Mucosa of stomach (tissue), 1 donor: ENCODE results near the gene KPNA1.
"Not testable (repeated sequence)": the region's sequence is repeated elsewhere in the genome, so short reads cannot be mapped to it uniquely, and the experiment has no call there.

Experiments
- H3K27me3 ChIP-seq: one replicate; pipeline ENCODE4 v1.7.0; 2013; ENCODE audit warnings: mild to moderate bottlenecking, low read length; ENCODE audit not compliant: control insufficient read depth, insufficient read depth
- H3K36me3 ChIP-seq: one replicate; pipeline ENCODE4 v1.7.0; 2013; ENCODE audit warnings: low read length; ENCODE audit not compliant: control insufficient read depth, insufficient read depth
- H3K4me1 ChIP-seq: one replicate; pipeline ENCODE4 v1.7.0; 2013; ENCODE audit warnings: mild to moderate bottlenecking, low read length; ENCODE audit not compliant: control insufficient read depth, insufficient read depth
- H3K4me3 ChIP-seq: one replicate; pipeline ENCODE4 v1.7.0; 2013; ENCODE audit warnings: low read length
- H3K9ac ChIP-seq: one replicate; pipeline ENCODE4 v1.7.0; 2013; ENCODE audit warnings: mild to moderate bottlenecking, low read length, moderate library complexity
- H3K9me3 ChIP-seq: one replicate; pipeline ENCODE4 v1.7.0; 2013; ENCODE audit warnings: mild to moderate bottlenecking, low read length, moderate library complexity; ENCODE audit not compliant: control insufficient read depth
- donor health status: Pancreatic carcinoma.

KPNA1 gene

GRCh38 chr3:122464659-122465058 is 50.1 kb downstream of the KPNA1 start:
- H3K4me1 ChIP-seq, result no peaks in the 10 kb centered on the region
- H3K9me3 ChIP-seq, result no peaks in the 10 kb centered on the region
- H3K27me3 ChIP-seq, result no peaks in the 10 kb centered on the region
- H3K4me3 ChIP-seq, result no peak overlapping the region
- H3K9ac ChIP-seq, result no peak overlapping the region
- H3K36me3 ChIP-seq, result no peaks in the 10 kb centered on the region

DNA sequence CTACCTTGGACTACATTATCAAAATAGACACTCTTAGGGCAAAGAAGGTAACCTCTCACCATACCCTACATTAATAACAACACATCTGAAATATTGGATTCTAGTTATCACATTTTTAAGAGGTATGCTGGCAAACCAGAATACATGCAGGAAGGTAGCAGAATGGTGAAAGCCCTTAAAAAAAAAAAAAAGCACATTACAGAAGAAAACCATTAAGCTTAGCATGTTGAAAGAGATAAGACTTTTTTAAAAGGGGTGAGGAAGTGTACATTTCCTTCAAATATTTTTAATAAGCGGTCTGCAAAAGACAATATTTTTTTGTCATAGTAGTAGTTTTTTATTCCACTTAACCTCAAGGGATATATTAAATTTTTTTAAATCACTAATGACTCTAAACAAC is 52.3 kb downstream of the KPNA1 start:
- Histone ChIP-seq H3K9me3 (no peaks in the 10 kb centered on the region), H3K9ac (no peak overlapping the region)

DNA sequence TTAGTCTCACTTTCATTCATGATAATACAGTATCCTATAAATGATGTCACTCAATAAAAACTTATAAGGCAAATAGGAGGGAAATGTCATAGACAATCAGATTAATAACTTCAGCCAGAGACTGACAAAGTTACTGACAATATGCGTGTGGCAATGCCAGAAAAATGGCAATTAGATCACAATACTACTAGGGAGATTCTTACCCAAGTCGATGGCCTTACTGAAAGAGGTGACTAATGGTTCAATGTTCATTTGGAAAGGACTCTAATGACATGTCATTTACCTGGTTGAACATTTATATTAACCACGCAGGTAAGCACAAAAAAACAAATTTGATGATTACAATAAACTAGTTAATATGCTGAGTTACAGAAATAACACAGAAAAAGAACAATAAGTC is 52.9 kb downstream of the KPNA1 start:
- H3K36me3 ChIP-seq, result no peaks in the 10 kb centered on the region

More for the DNA sequence above, 52.3 kb downstream of the KPNA1 start:
- H3K4me1 ChIP-seq, result no peaks in the 10 kb centered on the region
- H3K27me3 ChIP-seq, result no peaks in the 10 kb centered on the region
- H3K4me3 ChIP-seq, result no peak overlapping the region
- H3K36me3 ChIP-seq, result no peaks in the 10 kb centered on the region

DNA sequence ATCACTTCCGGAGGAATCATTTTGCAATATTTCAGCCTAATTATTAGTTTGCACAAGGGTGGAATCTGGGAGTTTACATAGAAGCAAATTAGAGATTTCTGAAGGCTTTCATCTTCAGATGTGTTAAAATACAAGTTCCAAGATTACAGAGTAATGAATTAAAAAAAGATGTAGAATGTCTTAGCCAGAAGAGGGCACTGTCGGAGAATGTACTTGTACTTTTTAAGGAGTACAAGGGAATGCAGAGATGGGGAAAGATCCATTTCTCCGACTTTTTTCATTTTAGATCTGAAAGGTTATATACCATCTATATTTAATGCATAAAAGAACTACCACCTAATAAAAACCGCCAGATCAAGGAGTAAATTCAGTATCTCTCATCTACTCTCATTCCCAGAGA is 55.7 kb downstream of the KPNA1 start:
- Histone ChIP-seq H3K4me1 (no peaks in the 10 kb centered on the region), H3K4me3 (no peak overlapping the region), H3K9ac (no peak overlapping the region), H3K9me3 (no peaks in the 10 kb centered on the region), H3K36me3 (no peaks in the 10 kb centered on the region), H3K27me3 (no peaks in the 10 kb centered on the region)

More for the DNA sequence above, 52.9 kb downstream of the KPNA1 start:
- H3K27me3 ChIP-seq, result no peaks in the 10 kb centered on the region
- no peaks in the 10 kb centered on the region for H3K9me3 ChIP-seq
- no peak overlapping the region for H3K4me3 ChIP-seq
- H3K4me1 ChIP-seq, result no peaks in the 10 kb centered on the region
- no peak overlapping the region for H3K9ac ChIP-seq

- Histone ChIP-seq H3K36me3 (no peaks in the 10 kb centered on the region), H3K9me3 (no peaks in the 10 kb centered on the region), H3K4me1 (no peaks in the 10 kb centered on the region), H3K4me3 (no peak overlapping the region), H3K27me3 (no peaks in the 10 kb centered on the region), H3K9ac (no peak overlapping the region)
These were observed 57.0 kb downstream of the KPNA1 start for GRCh38 chr3:122457706-122458105.

- H3K9ac ChIP-seq, result no peak overlapping the region
- no peaks in the 10 kb centered on the region for H3K4me1 ChIP-seq
- H3K9me3 ChIP-seq, result no peaks in the 10 kb centered on the region
- no peak overlapping the region for H3K4me3 ChIP-seq
- no peaks in the 10 kb centered on the region for H3K36me3 ChIP-seq
- no peaks in the 10 kb centered on the region for H3K27me3 ChIP-seq
These were observed 58.7 kb downstream of the KPNA1 start for GRCh38 chr3:122456074-122456473.

GRCh38 chr3:122451371-122451770 is 63.4 kb downstream of the KPNA1 start:
- Histone ChIP-seq H3K4me3 (no peak overlapping the region), H3K27me3 (no peaks in the 10 kb centered on the region), H3K9ac (no peak overlapping the region), H3K4me1 (no peaks in the 10 kb centered on the region), H3K9me3 (no peaks in the 10 kb centered on the region), H3K36me3 (no peaks in the 10 kb centered on the region)

GRCh38 chr3:122448218-122448617 is 66.5 kb downstream of the KPNA1 start:
- not testable (repeated sequence) for H3K9ac ChIP-seq, H3K36me3 ChIP-seq

GRCh38 chr3:122444491-122444887 is 70.2 kb downstream of the KPNA1 start:
- not testable (repeated sequence) for H3K4me1 ChIP-seq, H3K9ac ChIP-seq, H3K9me3 ChIP-seq, H3K36me3 ChIP-seq, H3K27me3 ChIP-seq, H3K4me3 ChIP-seq

More at GRCh38 chr3:122448218-122448617, 66.5 kb downstream of the KPNA1 start:
- not testable (repeated sequence) for H3K4me1 ChIP-seq, H3K4me3 ChIP-seq, H3K27me3 ChIP-seq, H3K9me3 ChIP-seq

DNA sequence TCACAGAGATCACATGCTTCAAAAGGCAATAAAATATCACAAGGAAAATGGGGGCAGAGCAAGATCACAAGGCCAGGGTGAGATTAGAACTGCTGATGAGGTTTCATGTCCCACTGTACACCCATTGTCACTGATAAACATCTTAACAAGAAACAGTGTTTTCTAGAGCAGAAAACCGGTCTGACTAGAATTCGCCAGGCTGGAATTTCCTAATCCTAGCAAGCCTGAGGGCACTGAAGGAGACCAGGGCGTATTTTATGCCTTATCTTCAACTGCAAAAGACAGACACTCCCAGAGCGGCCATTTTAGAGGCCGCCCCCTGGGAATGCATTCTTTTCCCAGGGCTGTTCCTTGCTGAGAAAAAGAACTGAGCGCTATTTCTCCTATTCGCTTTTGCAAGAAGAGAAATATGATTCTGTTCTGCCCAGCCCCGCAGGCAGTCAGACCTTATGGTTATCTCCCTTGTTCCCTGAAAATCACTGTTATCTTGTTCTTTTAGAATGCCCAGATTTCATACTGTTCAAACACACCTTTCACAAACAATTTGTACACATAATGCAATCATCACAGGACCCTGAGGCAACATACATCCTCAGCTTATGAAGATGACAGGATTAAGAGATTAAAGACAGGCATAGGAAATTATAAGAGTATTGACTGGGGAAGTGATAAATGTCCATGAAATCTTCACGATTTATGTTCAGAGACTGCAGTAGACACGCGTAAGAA is 70.8 kb downstream of the KPNA1 start:
- H3K36me3 ChIP-seq, result not testable (repeated sequence)

DNA sequence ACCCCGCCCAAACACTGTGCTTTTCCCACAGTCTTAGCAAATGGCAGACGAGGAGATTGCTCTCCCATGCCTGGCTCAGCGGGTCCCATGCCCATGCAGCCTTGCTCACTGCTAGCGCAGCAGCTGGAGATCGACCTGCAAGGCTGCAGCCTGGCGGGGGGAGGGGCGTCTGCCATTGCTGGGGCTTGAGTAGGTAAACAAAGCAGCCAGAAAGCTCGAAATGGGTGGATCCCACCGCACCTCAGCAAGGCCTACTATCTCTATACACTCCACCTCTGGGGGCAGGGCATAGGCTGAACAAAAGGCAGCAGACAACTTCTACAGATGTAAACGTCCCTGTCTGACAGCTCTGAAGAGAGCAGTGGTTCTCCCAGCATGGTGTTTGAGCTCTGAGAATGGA is 71.6 kb downstream of the KPNA1 start:
- no peak overlapping the region for H3K4me3 ChIP-seq
- H3K4me1 ChIP-seq, result no peaks in the 10 kb centered on the region
- no peaks in the 10 kb centered on the region for H3K27me3 ChIP-seq
- no peaks in the 10 kb centered on the region for H3K9me3 ChIP-seq
- H3K9ac ChIP-seq, result no peak overlapping the region
- no peaks in the 10 kb centered on the region for H3K36me3 ChIP-seq

More for the DNA sequence above, 70.8 kb downstream of the KPNA1 start:
- not testable (repeated sequence) for H3K4me3 ChIP-seq, H3K4me1 ChIP-seq, H3K9me3 ChIP-seq, H3K9ac ChIP-seq, H3K27me3 ChIP-seq

DNA sequence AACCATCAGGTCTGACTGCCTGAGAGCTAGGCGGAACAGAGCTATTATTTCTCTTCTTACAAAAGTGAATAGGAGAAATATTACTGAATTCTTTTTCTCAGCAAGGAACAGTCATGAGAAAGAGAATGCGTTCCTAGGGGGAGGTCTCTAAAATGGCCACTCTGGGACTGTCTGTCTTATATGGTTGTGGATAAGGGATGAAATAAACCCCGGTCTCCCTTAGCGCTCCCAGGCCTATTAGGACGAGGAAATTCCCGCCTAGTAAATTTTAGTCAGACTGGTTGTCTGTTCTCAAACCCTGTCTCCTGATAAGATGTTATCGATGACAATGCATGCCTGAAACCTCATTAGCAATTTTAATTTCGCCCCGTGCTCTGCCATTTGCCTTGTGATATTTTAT is 78.8 kb downstream of the KPNA1 start:
- Histone ChIP-seq H3K9me3 (no peaks in the 10 kb centered on the region), H3K4me3 (no peak overlapping the region), H3K27me3 (no peaks in the 10 kb centered on the region), H3K9ac (no peak overlapping the region), H3K36me3 (peaks cover 4% of the 10 kb centered on the region), H3K4me1 (no peaks in the 10 kb centered on the region)

DNA sequence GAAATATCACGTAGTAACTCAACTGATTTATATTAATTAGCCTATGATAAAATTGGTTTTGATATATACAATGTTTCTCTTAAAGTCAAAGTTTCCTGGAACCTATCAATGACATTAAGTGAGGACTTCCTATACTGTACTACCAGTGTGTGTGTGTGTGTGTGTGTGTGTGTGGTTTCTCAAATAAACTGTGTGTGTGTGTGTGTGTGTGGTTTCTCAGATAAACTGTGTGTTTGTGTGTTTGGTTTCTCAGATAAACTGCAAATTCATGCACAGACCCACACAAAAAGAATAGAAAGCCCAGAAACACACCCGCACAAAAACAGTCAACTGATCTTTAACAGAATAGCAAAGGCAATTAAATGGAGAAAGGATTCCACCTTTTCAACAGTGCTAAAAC is 84.4 kb downstream of the KPNA1 start:
- no peaks in the 10 kb centered on the region for H3K36me3 ChIP-seq
- H3K9ac ChIP-seq, result no peak overlapping the region
- H3K9me3 ChIP-seq, result no peaks in the 10 kb centered on the region
- H3K4me1 ChIP-seq, result no peaks in the 10 kb centered on the region
- H3K27me3 ChIP-seq, result no peaks in the 10 kb centered on the region
- no peak overlapping the region for H3K4me3 ChIP-seq
